GM21529 (cell line): ENCODE results near the gene ATP6V0E2.
"Not testable (repeated sequence)": the region's sequence is repeated elsewhere in the genome, so short reads cannot be mapped to it uniquely, and the experiment has no call there.

ENCODE experiments used
- ATAC-seq: cut with Tn5 transposase; IDR thresholded peaks from one replicate; pipeline ENCODE4 v1.9.1; 2021; ENCODE audit not compliant: unreplicated experiment

Gene ATP6V0E2

GRCh38 chr7:149875396-149875795 lies 1.6 kb downstream of the ATP6V0E2 start:
- no peak for ATAC-seq

- no peak for ATAC-seq
Observed at GRCh38 chr7:149877890-149878522, 4.2 kb downstream of the ATP6V0E2 start.

- ATAC-seq, result no peak
Observed at GRCh38 chr7:149878523-149878921, 4.8 kb downstream of the ATP6V0E2 start.

GRCh38 chr7:149879271-149879743 lies 5.5 kb downstream of the ATP6V0E2 start:
- ATAC-seq, result no peak

- no peak for ATAC-seq
Observed at GRCh38 chr7:149879766-149880637, 6.2 kb downstream of the ATP6V0E2 start.

- ATAC-seq, result no peak
Observed at GRCh38 chr7:149880638-149881311, 7.0 kb downstream of the ATP6V0E2 start.

GRCh38 chr7:149881328-149882247 lies 7.8 kb downstream of the ATP6V0E2 start:
- no peak for ATAC-seq

GRCh38 chr7:149882248-149883047 lies 8.7 kb downstream of the ATP6V0E2 start:
- ATAC-seq, result no peak

- no peak for ATAC-seq
Observed at GRCh38 chr7:149883048-149883438, 9.3 kb downstream of the ATP6V0E2 start.

GRCh38 chr7:149883452-149883861 lies 9.7 kb downstream of the ATP6V0E2 start:
- no peak for ATAC-seq

- no peak for ATAC-seq
Observed at GRCh38 chr7:149884016-149884415, 10.2 kb downstream of the ATP6V0E2 start.

GRCh38 chr7:149884541-149884940 lies 10.8 kb downstream of the ATP6V0E2 start:
- no peak for ATAC-seq

GRCh38 chr7:149885191-149886017 lies 11.6 kb downstream of the ATP6V0E2 start:
- no peak for ATAC-seq

GRCh38 chr7:149886018-149886415 lies 12.2 kb downstream of the ATP6V0E2 start:
- ATAC-seq, result no peak

GRCh38 chr7:149887311-149887710 lies 13.5 kb downstream of the ATP6V0E2 start:
- no peak for ATAC-seq

GRCh38 chr7:149890715-149891114 lies 16.9 kb downstream of the ATP6V0E2 start:
- ATAC-seq, result not testable (repeated sequence)

GRCh38 chr7:149894957-149895356 lies 21.2 kb downstream of the ATP6V0E2 start:
- ATAC-seq, result not testable (repeated sequence)

GRCh38 chr7:149907776-149908376 lies 34.1 kb downstream of the ATP6V0E2 start:
- ATAC-seq, result not testable (repeated sequence)
